Natural killer cell (primary cell): ENCODE measurements around the gene SF3B1. TPM values are rescaled to one million over a fixed set of nuclear protein-coding genes. Genes with fewer than 3 reads are reported as not detected.
A peak's percentile ranks its signal among the peaks of the same experiment; 100 is the strongest.
"Not testable (repeated sequence)": the region's sequence is repeated elsewhere in the genome, so short reads cannot be mapped to it uniquely, and the experiment has no call there.

Source experiments
- ATAC-seq, 3 donors: fragments of 150-1000 bp in 2 of 3; fragments of 200-7000 bp in 1 of 3; cut with Tn5 transposase; 1 replicate in 1 of 3; 2 replicates in 2 of 3; pipeline ENCODE4 v1.10.0; 2021; ENCODE audit warnings: mild to moderate bottlenecking in 2 of 3, moderate library complexity in 2 of 3
- DNase-seq, 2 donors: peaks; one replicate each; pipeline versions ENCODE4 v3.0.0 to v3.0.0-alpha.2; 2013 to 2021; ENCODE audit warnings: mixed read lengths in 1 of 2
- H3K27ac ChIP-seq: one replicate; pipeline ENCODE4 v1.5.1; 2013; ENCODE audit warnings: mild to moderate bottlenecking, low read length
- H3K27me3 ChIP-seq: one replicate; pipeline ENCODE4 v1.6.1; 2013; ENCODE audit warnings: low read length; ENCODE audit not compliant: control insufficient read depth, insufficient read depth
- H3K36me3 ChIP-seq: one replicate; pipeline ENCODE4 v1.6.1; 2013; ENCODE audit warnings: low read length; ENCODE audit not compliant: control insufficient read depth, insufficient read depth
- H3K4me1 ChIP-seq: one replicate; pipeline ENCODE4 v1.6.1; 2013; ENCODE audit warnings: low read length; ENCODE audit not compliant: control insufficient read depth, insufficient read depth
- H3K4me3 ChIP-seq: one replicate; pipeline ENCODE4 v1.5.1; 2013; ENCODE audit warnings: low read length
- H3K9me3 ChIP-seq: one replicate; pipeline ENCODE4 v1.6.1; 2013; ENCODE audit warnings: low read length; ENCODE audit not compliant: control insufficient read depth, insufficient read depth
- H3K27ac Mint-ChIP-seq, 2 donors: one replicate each; pipeline ENCODE4 v1.8.0; 2022; ENCODE audit warnings: mild to moderate bottlenecking in 2 of 2, mixed read lengths in 2 of 2, moderate library complexity in 1 of 2
- H3K27me3 Mint-ChIP-seq, 2 donors: one replicate each; pipeline ENCODE4 v1.8.0; 2022; ENCODE audit warnings: low read depth in 2 of 2, mixed read lengths in 2 of 2
- H3K36me3 Mint-ChIP-seq: one replicate; pipeline ENCODE4 v1.8.0; 2022; ENCODE audit warnings: mixed read lengths
- H3K4me1 Mint-ChIP-seq, 2 donors: one replicate each; pipeline ENCODE4 v1.8.0; 2022; ENCODE audit warnings: mixed read lengths in 2 of 2
- H3K4me3 Mint-ChIP-seq: one replicate; pipeline ENCODE4 v1.8.0; 2022; ENCODE audit warnings: mild to moderate bottlenecking, moderate library complexity, mixed read lengths
- H3K9me3 Mint-ChIP-seq, 2 donors: one replicate each; pipeline ENCODE4 v1.8.0; 2022; ENCODE audit warnings: mixed read lengths in 2 of 2
- CTCF ChIP-seq: fragments of 200-600 bp; IDR thresholded peaks from one replicate; pipeline ENCODE4 v1.8.0; 2022; ENCODE audit warnings: antibody characterized with exemption
- WGBS: methylation state at CpG from one replicate; pipeline ENCODE4 v1.1.7; 2013; ENCODE audit warnings: missing lambda C conversion rate; ENCODE audit not compliant: insufficient coverage; 5-methylcytosine and 5-hydroxymethylcytosine counted together
- intact Hi-C: fragments of 100-400 bp; cut with micrococcal nuclease; formaldehyde crosslinking; loops from one replicate; pipeline ENCODE4 v1.14.2; 2022
- total RNA-seq, 4 donors: library from RNA; stranded (reverse); fragments of 120-200 nt in 1 of 4; gene quantifications; one replicate each; pipeline versions ENCODE4 v1.2.3 to v1.2.4, GENCODE V29; 2013 to 2022

Gene SF3B1
- total RNA-seq, 3 donors from 2014 or later (not counting 1 experiment from before 2014, with no cell fraction given): 387 to 472 (median 447) TPM

- no peak for TF ChIP-seq CTCF
- Histone ChIP-seq H3K4me1 (peaks cover 24% of the 10 kb centered on the region), H3K27ac (peak overlapping the region; percentile 97), H3K4me3 (peak overlapping the region; percentile 92), H3K36me3 (no peaks in the 10 kb centered on the region), H3K27me3 (no peaks in the 10 kb centered on the region), H3K9me3 (no peaks in the 10 kb centered on the region)
- Mint-ChIP-seq H3K27ac (peak overlapping the region; percentile 98 to 100), H3K4me3 (peak overlapping the region; percentile 98), H3K27me3 (no peaks in the 10 kb centered on the region), H3K4me1 (peaks cover 52 to 54% of the 10 kb centered on the region in 2 donors), H3K36me3 (peaks cover 8% of the 10 kb centered on the region), H3K9me3 (no peaks in the 10 kb centered on the region)
- 47% methylated on average over 13 of the region's 16 CpGs for WGBS
- DNase-seq (peak in 1 of 2 donors; percentile 51), ATAC-seq (no peak)
- intact Hi-C loops: loop anchor here (1.0 to 5.0 kb wide), 4 partner anchors 17 to 269 kb away; partner anchors contain the start of genes COQ10B, HSPE1, MARS2 and MOB4
Measured at GRCh38 chr2:197435598-197436420, 981 bp upstream of the SF3B1 start.

- Histone ChIP-seq H3K4me1 (peaks cover 36% of the 10 kb centered on the region), H3K27ac (peak overlapping the region; percentile 97), H3K4me3 (peak overlapping the region; percentile 92), H3K27me3 (no peaks in the 10 kb centered on the region), H3K36me3 (peaks cover 5% of the 10 kb centered on the region), H3K9me3 (no peaks in the 10 kb centered on the region)
- H3K4me1 Mint-ChIP-seq: peaks cover 69 to 72% of the 10 kb centered on the region in 2 donors
- under 1% methylated on average over 11 of the region's 11 CpGs for WGBS
- no peak for DNase-seq
- no peak for ATAC-seq
- H3K36me3 Mint-ChIP-seq: peaks cover 8% of the 10 kb centered on the region
- H3K27ac Mint-ChIP-seq: peak overlapping the region; percentile 98 to 100
- intact Hi-C loops: loop anchor here (2.0 kb wide), 1 partner anchor 271 kb away; the partner anchor contains the start of gene MARS2
- peak overlapping the region; percentile 98 for H3K4me3 Mint-ChIP-seq
- H3K27me3 Mint-ChIP-seq: no peaks in the 10 kb centered on the region
- no peaks in the 10 kb centered on the region for H3K9me3 Mint-ChIP-seq
- TF ChIP-seq CTCF: no peak
Measured at GRCh38 chr2:197433780-197434438, 919 bp downstream of the SF3B1 start.

GRCh38 chr2:197432527-197432926 is 2.3 kb downstream of the SF3B1 start:
- not testable (repeated sequence) for H3K27me3 Mint-ChIP-seq
- 69% methylated on average over 5 of the region's 6 CpGs for WGBS

GRCh38 chr2:197431858-197432257 is 3.0 kb downstream of the SF3B1 start:
- no peak for TF ChIP-seq CTCF
- intact Hi-C loops: no loop called here
- no peaks in the 10 kb centered on the region for H3K27me3 ChIP-seq
- Mint-ChIP-seq H3K9me3 (no peaks in the 10 kb centered on the region), H3K36me3 (peaks cover 8% of the 10 kb centered on the region), H3K4me1 (peaks cover 80 to 85% of the 10 kb centered on the region in 2 donors), H3K27ac (peak overlapping the region; percentile 90 to 100), H3K27me3 (no peaks in the 10 kb centered on the region), H3K4me3 (peak overlapping the region; percentile 55)
- H3K9me3 ChIP-seq: no peaks in the 10 kb centered on the region
- DNase-seq: no peak
- no peak for ATAC-seq
- WGBS: 55% methylated on average over 6 of the region's 6 CpGs
- no peak overlapping the region for H3K4me3 ChIP-seq
- peaks cover 5% of the 10 kb centered on the region for H3K36me3 ChIP-seq
- no peak overlapping the region for H3K27ac ChIP-seq
- peaks cover 48% of the 10 kb centered on the region for H3K4me1 ChIP-seq

More at GRCh38 chr2:197432527-197432926, 2.3 kb downstream of the SF3B1 start:
- H3K27ac ChIP-seq, H3K27me3 ChIP-seq, H3K36me3 Mint-ChIP-seq, H3K9me3 ChIP-seq, DNase-seq, H3K9me3 Mint-ChIP-seq, intact Hi-C loops, H3K36me3 ChIP-seq, ATAC-seq, H3K4me3 ChIP-seq: not testable (repeated sequence)
- Mint-ChIP-seq H3K27ac (peak overlapping the region; percentile 90 to 100), H3K4me1 (peaks cover 77 to 79% of the 10 kb centered on the region in 2 donors), H3K4me3 (peak overlapping the region; percentile 55)
- H3K4me1 ChIP-seq: peaks cover 48% of the 10 kb centered on the region
